HepG2 (cell line): ENCODE data around the gene GSC2. TPM values are rescaled to one million over a fixed set of nuclear protein-coding genes. Genes with fewer than 3 reads are reported as not detected.

ENCODE experiments used
- ATAC-seq: fragments of 200-7000 bp; cut with Tn5 transposase; 3 replicates; pipeline ENCODE4 v1.9.1; 2020; ENCODE audit warnings: mild to moderate bottlenecking, moderate library complexity
- BruUV-seq: library from RNA; stranded (reverse); fragments of 400-500 nt; replicated peaks from 2 replicates; lab custom pipeline; 2021; lab: Mats Ljungman, UMichigan
- CTCF ChIA-PET: fragments of 300-600 bp; formaldehyde crosslinking; extraction: SDS; loops from one replicate; lab custom pipeline; 2021; ENCODE audit warnings: low total read pairs, inconsistent platforms, low intra/inter-chr PET ratio; lab: Yijun Ruan, JAX
- POLR2A ChIA-PET: fragments of 350-600 bp; sonication (Branson Sonifier 250); formaldehyde crosslinking; loops from one replicate; lab custom pipeline; 2020; ENCODE audit warnings: antibody characterized with exemption, inconsistent platforms; lab: Yijun Ruan, JAX
- DNase-seq: peaks from one replicate; pipeline ENCODE4 v3.0.0-alpha.2; 2015; ENCODE audit warnings: low spot score
- FAIRE-seq: peaks from 3 replicates; lab custom pipeline; 2011; peaks lifted over from hg19 to GRCh38; lab: Jason Lieb, UNC
- H2AFZ ChIP-seq: one replicate; pipeline ENCODE4 v1.6.1; 2011; ENCODE audit warnings: low read length, inconsistent platforms
- H3K27ac ChIP-seq: fragments of 300-600 bp; 3 replicates; pipeline ENCODE4 v1.8.0; 2011; ENCODE audit warnings: mixed run types, mild to moderate bottlenecking, mixed read lengths, low read length, inconsistent platforms; ENCODE audit not compliant: insufficient read depth; ENCODE audit errors: extremely low read length
- H3K27me3 ChIP-seq, 2 experiments: fragments of 200-600 bp in 1 of 2; 2 replicates in 1 of 2; 3 replicates in 1 of 2; pipeline versions ENCODE4 v1.6.0 to v1.8.0; 2011; ENCODE audit warnings: low read length in 2 of 2, mild to moderate bottlenecking in 2 of 2, moderate library complexity in 2 of 2, inconsistent platforms in 1 of 2; ENCODE audit not compliant: insufficient read depth in 2 of 2, control insufficient read depth in 1 of 2
- H3K36me3 ChIP-seq, 2 experiments: fragments of 200-600 bp in 1 of 2; replicated peaks in 1 of 2; 2 replicates in 1 of 2; 3 replicates in 1 of 2; pipeline versions ENCODE4 v1.5.1 to v1.8.0; 2011; ENCODE audit warnings: low read length in 2 of 2, inconsistent platforms in 1 of 2; ENCODE audit not compliant: insufficient read depth in 2 of 2, control insufficient read depth in 1 of 2
- H3K4me1 ChIP-seq: 2 replicates; pipeline ENCODE4 v1.5.1; 2012; ENCODE audit warnings: low read length, inconsistent platforms; ENCODE audit not compliant: insufficient read depth
- H3K4me2 ChIP-seq: 2 replicates; pipeline ENCODE4 v1.6.0; 2011; ENCODE audit warnings: low read depth, low read length, inconsistent platforms
- H3K4me3 ChIP-seq, 3 experiments: fragments of 200-600 bp in 1 of 3; sonication (generic), shearing (Covaris generic) in 1 of 3; replicated peaks in 1 of 3; 2 replicates each; pipeline ENCODE4 v1.5.1; 2011 to 2016; ENCODE audit warnings: low read length in 3 of 3, inconsistent platforms in 2 of 3, low read depth in 2 of 3, mild to moderate bottlenecking in 2 of 3, control low read depth in 1 of 3, mixed read lengths in 1 of 3; ENCODE audit not compliant: insufficient read depth in 1 of 3
- H3K79me2 ChIP-seq: one replicate; pipeline ENCODE4 v1.6.1; 2011; ENCODE audit warnings: low read length, inconsistent platforms; ENCODE audit not compliant: insufficient read depth
- H3K9ac ChIP-seq: 2 replicates; pipeline ENCODE4 v1.6.0; 2011; ENCODE audit warnings: mild to moderate bottlenecking, low read depth, low read length, inconsistent platforms; ENCODE audit not compliant: insufficient read depth
- H3K9me3 ChIP-seq: 2 replicates; pipeline ENCODE4 v1.5.1; 2012; ENCODE audit warnings: mild to moderate bottlenecking, low read length
- H4K20me1 ChIP-seq: 2 replicates; pipeline ENCODE4 v1.6.0; 2011; ENCODE audit warnings: inconsistent platforms, mild to moderate bottlenecking, low read length, moderate library complexity; ENCODE audit not compliant: insufficient read depth
- ATF6 ChIP-seq: sonication (generic); formaldehyde crosslinking; conservative IDR thresholded peaks from 2 replicates; pipeline ENCODE4 v1.4.0; 2020; ENCODE audit warnings: missing genetic modification reagents
- ERF ChIP-seq: IDR thresholded peaks from 2 replicates; pipeline ENCODE4 v1.6.1; 2018; ENCODE audit warnings: missing biosample characterization, missing genetic modification reagents
- FOXJ3 ChIP-seq: sonication (generic); formaldehyde crosslinking; IDR thresholded peaks from 2 replicates; pipeline ENCODE4 v1.4.0; 2020; ENCODE audit warnings: missing genetic modification reagents, mild to moderate bottlenecking, borderline replicate concordance
- KDM6A ChIP-seq: IDR thresholded peaks from 2 replicates; pipeline ENCODE4 v1.6.1; 2016; ENCODE audit warnings: low read depth
- MAFF ChIP-seq: IDR thresholded peaks from 2 replicates; pipeline ENCODE4 v1.6.1; 2011; ENCODE audit warnings: low read depth, low read length, improper control_type of control experiment
- MEIS1 ChIP-seq: sonication (generic); formaldehyde crosslinking; IDR thresholded peaks from 2 replicates; pipeline ENCODE4 v1.9.0; 2021; ENCODE audit warnings: mild to moderate bottlenecking, missing genetic modification reagents, moderate library complexity, borderline replicate concordance
- MYC ChIP-seq: sonication (generic); formaldehyde crosslinking; IDR thresholded peaks from 2 replicates; pipeline ENCODE4 v1.9.0; 2021; ENCODE audit warnings: missing genetic modification reagents, borderline replicate concordance
- NFE2L1 ChIP-seq: sonication (generic); formaldehyde crosslinking; IDR thresholded peaks from 2 replicates; pipeline ENCODE4 v1.4.0; 2020; ENCODE audit warnings: missing genetic modification reagents, mild to moderate bottlenecking, borderline replicate concordance
- PCBP1 ChIP-seq: fragments of 200-400 bp; formaldehyde crosslinking; IDR thresholded peaks from 2 replicates; pipeline ENCODE4 v1.6.1; 2017; ENCODE audit warnings: mild to moderate bottlenecking, low read depth, low read length, borderline replicate concordance
- PLRG1 ChIP-seq: fragments of 450-650 bp; conservative IDR thresholded peaks from 2 replicates; pipeline ENCODE4 v1.6.1; 2016
- SMAD3 ChIP-seq: sonication (generic); formaldehyde crosslinking; IDR thresholded peaks from 2 replicates; pipeline ENCODE4 v1.4.0; 2020; ENCODE audit warnings: missing genetic modification reagents
- TCF7 ChIP-seq: sonication (generic); IDR thresholded peaks from 2 replicates; pipeline ENCODE4 v1.6.1; 2016; ENCODE audit warnings: antibody characterized with exemption, low read depth
- THAP8 ChIP-seq: sonication (generic); formaldehyde crosslinking; IDR thresholded peaks from 2 replicates; pipeline ENCODE4 v1.5.1; 2020; ENCODE audit warnings: missing genetic modification reagents, mild to moderate bottlenecking, borderline replicate concordance
- ZC3H13 ChIP-seq: sonication (generic); formaldehyde crosslinking; IDR thresholded peaks from 2 replicates; pipeline ENCODE4 v1.8.1; 2023; ENCODE audit warnings: mild to moderate bottlenecking, missing genetic modification reagents, moderate library complexity
- ZNF234 ChIP-seq: sonication (generic); formaldehyde crosslinking; conservative IDR thresholded peaks from 2 replicates; pipeline ENCODE4 v1.5.1; 2020; ENCODE audit warnings: mild to moderate bottlenecking, missing genetic modification reagents
- ZNF589 ChIP-seq: sonication (generic); formaldehyde crosslinking; conservative IDR thresholded peaks from 2 replicates; pipeline ENCODE4 v1.8.0; 2022; ENCODE audit warnings: mild to moderate bottlenecking, moderate library complexity, missing genetic modification reagents
- ZNF616 ChIP-seq: sonication (generic); formaldehyde crosslinking; IDR thresholded peaks from 2 replicates; pipeline ENCODE4 v1.5.0; 2020; ENCODE audit warnings: low read depth, mild to moderate bottlenecking, missing genetic modification reagents
- ZNF776 ChIP-seq: sonication (generic); formaldehyde crosslinking; IDR thresholded peaks from 2 replicates; pipeline ENCODE4 v1.4.0; 2020; ENCODE audit warnings: mild to moderate bottlenecking, missing genetic modification reagents
- ZSCAN12 ChIP-seq: sonication (generic); formaldehyde crosslinking; IDR thresholded peaks from 2 replicates; pipeline ENCODE4 v1.9.0; 2021; ENCODE audit warnings: mild to moderate bottlenecking, missing genetic modification reagents
- WGBS: methylation state at CpG from one replicate; pipeline ENCODE4 v1.1.6; 2017; ENCODE audit warnings: low lambda C conversion rate; 5-methylcytosine and 5-hydroxymethylcytosine counted together
- in situ Hi-C: cut with HindIII; loops from 2 replicates; pipeline ENCODE4 v1.10.0; 2017; ENCODE audit warnings: low pct_unique_long_range_greater_than_20kb; ENCODE audit not compliant: extremely low pct_ligation_motif_present
- intact Hi-C: fragments of 100-400 bp; cut with micrococcal nuclease; formaldehyde crosslinking; loops from one replicate; pipeline ENCODE4 v1.10.0; 2022; ENCODE audit not compliant: unreplicated experiment
- polyA plus RNA-seq, 8 experiments: library from polyadenylated mRNA; depleted of rRNA in 3 of 8; stranded (reverse) in 7 of 8; unstranded in 1 of 8; fragments of >200 nt; fragmentation: Illumina TruSeq in 4 of 8; extraction: Trizol in 4 of 8; gene quantifications; 2 replicates each; pipeline versions ENCODE4 v1.2.1 to v1.2.3, GENCODE V29; 2011 to 2016; ENCODE audit warnings: low read depth in 4 of 8, missing spikeins in 1 of 8, mixed read lengths in 1 of 8; ENCODE audit not compliant: insufficient read depth in 1 of 8
- total RNA-seq, 5 experiments: library from RNA; depleted of rRNA; stranded (reverse); fragments of >200 nt; fragmentation: Illumina TruSeq; extraction: Trizol; gene quantifications; 2 replicates each; pipeline ENCODE4 v1.2.3, GENCODE V29; 2016; ENCODE audit warnings: low read depth in 1 of 5
- TF ChIP-seq, protein P1 (sequence below): sonication (generic); formaldehyde crosslinking; IDR thresholded peaks from 2 replicates; pipeline ENCODE4 v1.4.0; 2020; ENCODE audit warnings: mild to moderate bottlenecking, missing genetic modification reagents

GSC2 gene
- total and polyA plus RNA-seq, 2 of the 13 experiments (the other 11 are each of a cell fraction or from before 2014, with no cell fraction given) = not detected

DNA sequence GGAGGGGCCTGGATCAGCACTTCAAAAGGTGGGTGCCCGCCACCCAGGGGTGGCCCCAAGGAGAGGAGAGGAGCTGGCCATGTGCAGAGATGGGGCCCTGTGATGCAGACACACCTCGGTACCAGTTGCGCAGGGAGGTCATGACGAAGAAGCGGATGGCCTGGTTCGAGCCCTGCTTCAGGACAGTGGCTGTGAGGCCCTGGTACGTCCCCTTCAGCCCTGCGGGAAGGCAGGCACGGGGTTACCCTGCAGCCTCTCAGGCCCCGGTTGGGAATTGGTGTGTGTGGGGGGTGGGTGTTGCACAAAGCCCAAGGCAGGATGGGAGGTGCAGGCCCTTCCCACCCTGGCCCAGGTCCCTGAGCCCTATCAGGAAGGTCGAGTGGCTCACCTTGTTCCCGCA is 26.6 kb upstream of the GSC2 start:
- ATAC-seq (no peak), DNase-seq (no peak), FAIRE-seq (no peak)
- Histone ChIP-seq H3K27ac (peak overlapping the region; percentile 95), H4K20me1 (peaks cover 29% of the 10 kb centered on the region), H3K4me2 (peak overlapping the region; percentile 95), H3K27me3 (no peaks in the 10 kb centered on the region), H3K9ac (peak overlapping the region; percentile 90), H3K36me3 (peaks cover 3 to 15% of the 10 kb centered on the region in 2 experiments; a peak in 3 of 5 replicates), H3K4me3 (peak overlapping the region; percentile 80 to 94 (median 92)), H3K4me1 (peaks cover 68% of the 10 kb centered on the region), H3K9me3 (no peaks in the 10 kb centered on the region), H3K79me2 (peaks cover 38% of the 10 kb centered on the region), H2AFZ (no peak overlapping the region)
- in situ Hi-C loops (no loop called here), intact Hi-C loops (loop anchor here (5.0 kb wide), 1 partner anchor 256 kb away; the partner anchor contains the start of genes HIRA and MRPL40)
- 90% methylated on average over 6 of the region's 12 CpGs for WGBS
- ChIA-PET POLR2A (interaction anchor here (3.6 kb wide), 1 partner anchor 55 kb away, joined by 22 read pairs; the partner anchor contains the start of gene DGCR2), CTCF (no interaction called here)
- no TSS peak for BruUV-seq
- 0 out of 2 replicates have a peak, but pooled peaks have one; percentile 47 for TF ChIP-seq PCBP1
- no peak for TF ChIP-seq ZNF776 (CRISPR knock-in tag)
- TF ChIP-seq SMAD3 (CRISPR knock-in tag) = no peak
- no peak for TF ChIP-seq PLRG1
- TF ChIP-seq, protein P1, sequence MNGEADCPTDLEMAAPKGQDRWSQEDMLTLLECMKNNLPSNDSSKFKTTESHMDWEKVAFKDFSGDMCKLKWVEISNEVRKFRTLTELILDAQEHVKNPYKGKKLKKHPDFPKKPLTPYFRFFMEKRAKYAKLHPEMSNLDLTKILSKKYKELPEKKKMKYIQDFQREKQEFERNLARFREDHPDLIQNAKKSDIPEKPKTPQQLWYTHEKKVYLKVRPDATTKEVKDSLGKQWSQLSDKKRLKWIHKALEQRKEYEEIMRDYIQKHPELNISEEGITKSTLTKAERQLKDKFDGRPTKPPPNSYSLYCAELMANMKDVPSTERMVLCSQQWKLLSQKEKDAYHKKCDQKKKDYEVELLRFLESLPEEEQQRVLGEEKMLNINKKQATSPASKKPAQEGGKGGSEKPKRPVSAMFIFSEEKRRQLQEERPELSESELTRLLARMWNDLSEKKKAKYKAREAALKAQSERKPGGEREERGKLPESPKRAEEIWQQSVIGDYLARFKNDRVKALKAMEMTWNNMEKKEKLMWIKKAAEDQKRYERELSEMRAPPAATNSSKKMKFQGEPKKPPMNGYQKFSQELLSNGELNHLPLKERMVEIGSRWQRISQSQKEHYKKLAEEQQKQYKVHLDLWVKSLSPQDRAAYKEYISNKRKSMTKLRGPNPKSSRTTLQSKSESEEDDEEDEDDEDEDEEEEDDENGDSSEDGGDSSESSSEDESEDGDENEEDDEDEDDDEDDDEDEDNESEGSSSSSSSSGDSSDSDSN = 0 out of 2 replicates have a peak, but pooled peaks have one; percentile 16
- no peak for TF ChIP-seq ZNF234
- TF ChIP-seq MAFF = no peak
- TF ChIP-seq ZC3H13 (CRISPR knock-in tag) = 0 out of 2 replicates have a peak, but pooled peaks have one; percentile 57
- no peak for TF ChIP-seq ZNF589 (CRISPR knock-in tag)
- TF ChIP-seq TCF7 = no peak
- no peak for TF ChIP-seq ZSCAN12 (CRISPR knock-in tag)
- TF ChIP-seq MEIS1 (CRISPR knock-in tag) = no peak
- TF ChIP-seq MYC (CRISPR knock-in tag) = no peak
- TF ChIP-seq NFE2L1 (CRISPR knock-in tag) = no peak
- no peak for TF ChIP-seq THAP8 (CRISPR knock-in tag)
- no peak for TF ChIP-seq FOXJ3 (CRISPR knock-in tag)
- 0 out of 2 replicates have a peak, but pooled peaks have one; percentile 33 for TF ChIP-seq ZNF616
- TF ChIP-seq ERF = no peak
- no peak for TF ChIP-seq ATF6 (CRISPR knock-in tag)
- no peak for TF ChIP-seq KDM6A
